Uterus (tissue), 4 donors: ENCODE data around the gene TMEM183A. TPM values are rescaled to one million over a fixed set of nuclear protein-coding genes. Genes with fewer than 3 reads are reported as not detected.
"Not testable (repeated sequence)": the region's sequence is repeated elsewhere in the genome, so short reads cannot be mapped to it uniquely, and the experiment has no call there.

ENCODE experiments used
- DNase-seq, 2 donors: peaks; one replicate each; pipeline ENCODE4 v3.0.0-alpha.2; 2019 to 2020
- H3K27ac ChIP-seq, 2 donors: fragments of 200-600 bp; sonication (generic); 1 replicate in 1 of 2; 2 replicates in 1 of 2; pipeline ENCODE4 v1.5.1; 2016 to 2018
- H3K27me3 ChIP-seq, 2 donors: fragments of 200-600 bp; sonication (generic); one replicate each; pipeline ENCODE4 v1.5.1; 2018 to 2019; ENCODE audit warnings: control low read depth in 1 of 2
- H3K36me3 ChIP-seq, 2 donors: fragments of 200-600 bp; sonication (generic); one replicate each; pipeline ENCODE4 v1.5.1; 2019; ENCODE audit warnings: control low read depth in 1 of 2
- H3K4me1 ChIP-seq, 2 donors: fragments of 200-600 bp; sonication (generic); one replicate each; pipeline ENCODE4 v1.5.1; 2018 to 2019; ENCODE audit warnings: control low read depth in 1 of 2
- H3K4me3 ChIP-seq, 2 donors: fragments of 200-600 bp; sonication (generic); 1 replicate in 1 of 2; 2 replicates in 1 of 2; pipeline ENCODE4 v1.5.1; 2018 to 2019; ENCODE audit warnings: mild to moderate bottlenecking in 1 of 2
- H3K9me3 ChIP-seq, 2 donors: fragments of 200-600 bp; sonication (generic); one replicate each; pipeline ENCODE4 v1.5.1; 2019; ENCODE audit warnings: control low read depth in 1 of 2
- CTCF ChIP-seq, 4 experiments: fragments of 200-600 bp in 2 of 4; fragments of 450-650 bp in 2 of 4; sonication (generic) in 2 of 4; IDR thresholded peaks; one replicate each; pipeline ENCODE4 v1.5.1; 2016 to 2019; ENCODE audit warnings: antibody characterized with exemption in 4 of 4, mild to moderate bottlenecking in 2 of 4, moderate library complexity in 1 of 4
- POLR2A ChIP-seq, 2 donors: fragments of 450-650 bp; IDR thresholded peaks; one replicate each; pipeline ENCODE4 v1.6.1; 2016; ENCODE audit warnings: antibody characterized with exemption in 2 of 2, mild to moderate bottlenecking in 1 of 2, moderate library complexity in 1 of 2
- intact Hi-C: fragments of 100-400 bp; cut with DNase I; formaldehyde crosslinking; loops from one replicate; pipeline ENCODE4 v1.15.1; 2023; ENCODE audit warnings: low total_unique reads
- total RNA-seq, 4 donors: library from RNA; depleted of rRNA in 3 of 4; stranded (reverse); fragments of >200 nt in 3 of 4; gene quantifications; one replicate each; pipeline versions ENCODE4 v1.1.0 to v1.2.4, GENCODE V29; 2014 to 2023
- donor health status: DM: yes; HTN: yes; CAD: no.

TMEM183A gene
- total RNA-seq, 4 donors from 2014 or later = 25.9 to 109 (median 68.1) TPM

GRCh38 chr1:202976633-202977032, 30.5 kb upstream of the TMEM183A start:
- Histone ChIP-seq H3K4me3 (no peak overlapping the region), H3K36me3 (no peaks in the 10 kb centered on the region), H3K27me3 (peaks cover 0 to 9% of the 10 kb centered on the region in 2 donors), H3K9me3 (no peaks in the 10 kb centered on the region), H3K27ac (no peak overlapping the region), H3K4me1 (no peaks in the 10 kb centered on the region)
- no peak for DNase-seq
- no peak for TF ChIP-seq POLR2A (IDR thresholded peaks at IDR 0.05)
- TF ChIP-seq CTCF (IDR thresholded peaks at IDR 0.05) = no peak
- intact Hi-C loops = no loop called here

- H3K27me3 ChIP-seq = peaks cover 0 to 9% of the 10 kb centered on the region in 2 donors
- TF ChIP-seq POLR2A (IDR thresholded peaks at IDR 0.05) (no peak), CTCF (IDR thresholded peaks at IDR 0.05) (no peak)
- intact Hi-C loops = no loop called here
Observed at GRCh38 chr1:202979459-202979858, 27.7 kb upstream of the TMEM183A start.

GRCh38 chr1:202981939-202982338, 25.2 kb upstream of the TMEM183A start:
- H3K9me3 ChIP-seq = no peaks in the 10 kb centered on the region
- intact Hi-C loops = no loop called here
- no peak for TF ChIP-seq POLR2A (IDR thresholded peaks at IDR 0.05)
- no peak for TF ChIP-seq CTCF (IDR thresholded peaks at IDR 0.05)

More at GRCh38 chr1:202979459-202979858, 27.7 kb upstream of the TMEM183A start:
- no peak overlapping the region for H3K4me3 ChIP-seq
- no peak overlapping the region for H3K27ac ChIP-seq
- H3K36me3 ChIP-seq = no peaks in the 10 kb centered on the region
- H3K9me3 ChIP-seq = no peaks in the 10 kb centered on the region
- no peak for DNase-seq
- no peaks in the 10 kb centered on the region for H3K4me1 ChIP-seq

GRCh38 chr1:202982715-202983430, 24.3 kb upstream of the TMEM183A start:
- H3K27ac ChIP-seq = no peak overlapping the region
- no peak overlapping the region for H3K4me3 ChIP-seq
- H3K4me1 ChIP-seq = no peaks in the 10 kb centered on the region
- no peaks in the 10 kb centered on the region for H3K9me3 ChIP-seq
- TF ChIP-seq POLR2A (IDR thresholded peaks at IDR 0.05) (no peak), CTCF (IDR thresholded peaks at IDR 0.05) (no peak)
- peaks cover 0 to 9% of the 10 kb centered on the region in 2 donors for H3K27me3 ChIP-seq
- H3K36me3 ChIP-seq = no peaks in the 10 kb centered on the region
- intact Hi-C loops = no loop called here
- DNase-seq = no peak

More at GRCh38 chr1:202981939-202982338, 25.2 kb upstream of the TMEM183A start:
- Histone ChIP-seq H3K4me1 (no peaks in the 10 kb centered on the region), H3K36me3 (no peaks in the 10 kb centered on the region), H3K4me3 (no peak overlapping the region), H3K27ac (no peak overlapping the region), H3K27me3 (peaks cover 0 to 9% of the 10 kb centered on the region in 2 donors)
- DNase-seq = no peak

GRCh38 chr1:202986120-202986519, 21.1 kb upstream of the TMEM183A start:
- H3K27me3 ChIP-seq, H3K4me3 ChIP-seq, H3K9me3 ChIP-seq, DNase-seq, H3K4me1 ChIP-seq, H3K36me3 ChIP-seq, H3K27ac ChIP-seq, intact Hi-C loops: not testable (repeated sequence)
